ENCODE measurements around the gene FHIT.

DNA sequence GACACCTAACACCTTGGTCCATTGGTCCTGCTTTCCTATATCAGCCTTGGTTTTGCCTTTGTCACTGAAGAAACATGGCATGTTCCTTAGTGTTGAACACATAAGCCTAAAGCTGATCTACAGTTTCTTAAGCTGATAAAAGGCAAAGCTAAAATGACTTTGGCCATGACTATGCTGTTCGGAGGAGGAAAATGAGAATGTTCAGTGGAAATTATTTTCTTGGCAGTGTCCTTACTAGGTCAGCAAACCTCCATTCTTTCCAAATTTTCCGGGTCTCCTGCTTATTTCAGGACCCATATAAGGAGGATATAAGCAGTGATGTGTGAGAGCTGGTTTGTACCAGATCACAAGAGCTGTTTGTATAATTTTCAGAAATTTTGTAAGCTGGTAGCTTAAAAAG, 1368.5 kb downstream of the FHIT start:
- TF ChIP-seq, protein P1, sequence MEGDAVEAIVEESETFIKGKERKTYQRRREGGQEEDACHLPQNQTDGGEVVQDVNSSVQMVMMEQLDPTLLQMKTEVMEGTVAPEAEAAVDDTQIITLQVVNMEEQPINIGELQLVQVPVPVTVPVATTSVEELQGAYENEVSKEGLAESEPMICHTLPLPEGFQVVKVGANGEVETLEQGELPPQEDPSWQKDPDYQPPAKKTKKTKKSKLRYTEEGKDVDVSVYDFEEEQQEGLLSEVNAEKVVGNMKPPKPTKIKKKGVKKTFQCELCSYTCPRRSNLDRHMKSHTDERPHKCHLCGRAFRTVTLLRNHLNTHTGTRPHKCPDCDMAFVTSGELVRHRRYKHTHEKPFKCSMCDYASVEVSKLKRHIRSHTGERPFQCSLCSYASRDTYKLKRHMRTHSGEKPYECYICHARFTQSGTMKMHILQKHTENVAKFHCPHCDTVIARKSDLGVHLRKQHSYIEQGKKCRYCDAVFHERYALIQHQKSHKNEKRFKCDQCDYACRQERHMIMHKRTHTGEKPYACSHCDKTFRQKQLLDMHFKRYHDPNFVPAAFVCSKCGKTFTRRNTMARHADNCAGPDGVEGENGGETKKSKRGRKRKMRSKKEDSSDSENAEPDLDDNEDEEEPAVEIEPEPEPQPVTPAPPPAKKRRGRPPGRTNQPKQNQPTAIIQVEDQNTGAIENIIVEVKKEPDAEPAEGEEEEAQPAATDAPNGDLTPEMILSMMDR (IDR thresholded peaks at IDR 0.05; ENCODE audit: poor library complexity), result no peak
- TF ChIP-seq EZH2 (IDR thresholded peaks at IDR 0.05; ENCODE audit: borderline replicate concordance) (no peak), EZH2phosphoT487 (IDR thresholded peaks at IDR 0.05; ENCODE audit: low read depth, severe bottlenecking, unreplicated experiment) (no peak)

Data from hepatocyte (in vitro differentiated cells).